ENCODE measurements around the gene SLC6A7.

Gene SLC6A7

GRCh38 chr5:150172556-150172955 is 17.3 kb upstream of the SLC6A7 start:
- DNase-seq = no peak

GRCh38 chr5:150173161-150173560 is 16.7 kb upstream of the SLC6A7 start:
- DNase-seq = no peak

- DNase-seq = no peak
Measured at GRCh38 chr5:150174285-150174684, 15.6 kb upstream of the SLC6A7 start.

- no peak for DNase-seq
Measured at GRCh38 chr5:150175076-150175475, 14.8 kb upstream of the SLC6A7 start.

GRCh38 chr5:150175536-150175935 is 14.3 kb upstream of the SLC6A7 start:
- no peak for DNase-seq

GRCh38 chr5:150176745-150177477 is 13.0 kb upstream of the SLC6A7 start:
- DNase-seq = no peak

GRCh38 chr5:150177721-150178120 is 12.1 kb upstream of the SLC6A7 start:
- DNase-seq = no peak

- DNase-seq = no peak
Measured at GRCh38 chr5:150178262-150178661, 11.6 kb upstream of the SLC6A7 start.

GRCh38 chr5:150179019-150179620 is 10.7 kb upstream of the SLC6A7 start:
- no peak for DNase-seq

GRCh38 chr5:150180241-150181026 is 9.4 kb upstream of the SLC6A7 start:
- peak in 45 of 51 donors; percentile 13 to 94 (median 72) for DNase-seq

GRCh38 chr5:150181027-150181426 is 8.8 kb upstream of the SLC6A7 start:
- no peak for DNase-seq

- no peak for DNase-seq
Measured at GRCh38 chr5:150181766-150182545, 7.9 kb upstream of the SLC6A7 start.

GRCh38 chr5:150182774-150183173 is 7.1 kb upstream of the SLC6A7 start:
- DNase-seq = no peak

GRCh38 chr5:150183436-150183835 is 6.4 kb upstream of the SLC6A7 start:
- no peak for DNase-seq

- no peak for DNase-seq
Measured at GRCh38 chr5:150184006-150184405, 5.9 kb upstream of the SLC6A7 start.

GRCh38 chr5:150184990-150185912 is 4.6 kb upstream of the SLC6A7 start:
- no peak for DNase-seq

- DNase-seq = no peak
Measured at GRCh38 chr5:150186137-150186536, 3.7 kb upstream of the SLC6A7 start.

- no peak for DNase-seq
Measured at GRCh38 chr5:150186897-150187296, 3.0 kb upstream of the SLC6A7 start.

GRCh38 chr5:150188146-150188842 is 1.6 kb upstream of the SLC6A7 start:
- no peak for DNase-seq

GRCh38 chr5:150189326-150189725 is 536 bp upstream of the SLC6A7 start:
- no peak for DNase-seq
